HG03159 (cell line): Measurements from ENCODE around the gene EMP2.

Source experiments
- ATAC-seq: cut with Tn5 transposase; IDR thresholded peaks from one replicate; pipeline ENCODE4 v1.9.1; 2021; ENCODE audit warnings: mild to moderate bottlenecking, moderate library complexity; ENCODE audit not compliant: unreplicated experiment

EMP2 gene

DNA sequence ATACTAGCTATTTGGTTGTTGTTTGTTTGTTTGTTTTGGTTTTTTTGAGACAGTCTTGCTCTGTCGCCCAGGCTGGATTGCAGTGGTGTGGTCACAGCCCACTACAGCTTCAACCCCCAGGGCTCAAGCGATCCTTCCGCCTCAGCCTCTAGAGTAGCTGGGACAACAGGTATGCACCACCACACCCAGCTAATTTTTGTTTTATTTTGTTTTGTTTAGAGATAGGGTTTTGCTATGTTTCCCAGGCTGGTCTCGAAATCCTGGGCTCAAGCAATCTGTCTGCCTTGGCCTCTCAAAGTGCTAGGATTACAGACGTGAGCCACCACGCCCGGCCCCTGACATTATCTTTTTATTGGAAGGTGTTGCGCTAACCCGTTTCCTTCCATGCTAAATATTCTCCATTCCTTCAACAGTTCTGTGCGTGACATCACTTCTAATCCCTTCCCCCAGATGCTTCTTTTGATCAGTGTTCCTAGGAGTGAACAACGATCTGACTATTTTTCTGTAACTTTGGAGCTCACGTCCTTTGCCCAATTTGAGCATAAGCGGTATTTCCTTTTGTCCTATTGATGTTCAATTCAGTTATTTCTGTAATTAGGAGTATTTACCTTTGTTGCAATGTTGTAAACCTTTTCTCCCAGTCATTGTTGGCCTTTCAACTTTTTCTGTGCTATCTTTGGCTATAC, 30.2 kb upstream of the EMP2 start:
- ATAC-seq = no peak

DNA sequence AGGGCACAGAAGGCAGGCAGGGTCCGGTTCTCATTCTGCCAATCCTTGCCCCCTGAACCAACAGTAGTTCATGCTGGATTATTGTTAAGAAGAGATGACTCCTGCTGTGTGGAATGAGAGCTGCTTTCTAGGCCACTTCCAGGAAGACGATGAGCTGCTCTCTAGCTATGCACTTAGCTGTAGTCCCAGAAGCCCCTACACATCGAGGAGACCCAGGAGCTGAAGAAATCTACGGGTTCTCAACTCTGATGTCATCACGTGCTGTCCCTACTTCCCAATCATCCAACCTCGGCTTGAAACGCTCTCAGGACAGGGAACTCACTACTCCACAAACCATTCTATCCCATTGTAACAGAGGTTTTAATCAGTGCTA, 29.0 kb upstream of the EMP2 start:
- ATAC-seq = no peak

DNA sequence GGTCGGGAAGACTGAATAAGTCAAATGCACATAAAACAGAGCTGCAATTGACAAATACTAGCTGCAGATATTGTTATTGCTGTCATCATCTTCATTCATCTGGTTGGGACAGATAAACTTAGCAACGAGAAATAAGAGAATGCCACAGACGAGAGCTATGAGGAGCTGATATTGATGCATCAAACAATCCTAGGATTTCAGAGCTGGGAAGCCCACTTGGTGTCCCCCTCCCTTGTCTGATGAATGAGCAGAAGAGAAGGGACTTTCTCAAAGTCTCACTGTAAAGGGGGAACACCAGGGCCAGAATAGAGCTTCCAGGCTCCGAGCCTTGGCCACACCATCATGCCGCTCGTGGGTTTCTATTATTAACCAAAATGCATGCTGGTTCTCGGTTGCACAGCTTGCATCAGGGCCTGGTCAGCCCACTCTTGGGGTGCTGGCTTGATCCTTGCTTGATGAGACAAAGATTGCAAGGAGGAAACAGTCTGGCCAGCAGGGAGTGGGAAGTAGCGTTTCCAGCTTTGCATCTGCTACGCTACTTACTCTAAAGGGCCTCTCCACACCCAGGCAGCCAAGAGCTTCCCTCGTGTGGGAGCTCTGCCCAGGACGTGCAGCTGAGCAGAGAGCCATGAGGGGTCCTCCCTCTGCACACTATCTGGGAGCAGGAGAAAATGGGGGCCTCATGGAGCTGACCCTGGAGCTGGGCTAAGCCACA, 28.4 kb upstream of the EMP2 start:
- no peak for ATAC-seq

DNA sequence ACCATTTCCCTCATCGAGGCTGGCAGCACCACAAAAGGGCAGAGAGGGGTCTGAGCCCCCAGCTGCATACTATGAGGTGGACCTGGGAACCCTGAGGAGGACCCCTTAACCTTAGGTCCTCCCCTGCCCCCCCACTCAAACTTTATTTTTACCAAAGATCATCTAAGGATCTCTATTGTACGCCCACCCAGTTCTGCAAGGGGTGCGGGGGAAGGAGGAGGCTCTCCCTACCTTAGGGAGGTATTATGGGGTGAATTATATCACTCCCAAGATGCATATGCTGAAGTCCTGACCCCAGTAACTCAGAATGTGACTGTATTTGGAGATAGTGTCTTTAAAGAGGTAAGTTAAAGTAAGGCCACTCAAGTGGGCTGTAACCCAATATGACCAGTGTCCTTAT, 26.8 kb upstream of the EMP2 start:
- ATAC-seq = no peak

- no peak for ATAC-seq
Observed at GRCh38 chr16:10606607-10607006, 26.2 kb upstream of the EMP2 start.

DNA sequence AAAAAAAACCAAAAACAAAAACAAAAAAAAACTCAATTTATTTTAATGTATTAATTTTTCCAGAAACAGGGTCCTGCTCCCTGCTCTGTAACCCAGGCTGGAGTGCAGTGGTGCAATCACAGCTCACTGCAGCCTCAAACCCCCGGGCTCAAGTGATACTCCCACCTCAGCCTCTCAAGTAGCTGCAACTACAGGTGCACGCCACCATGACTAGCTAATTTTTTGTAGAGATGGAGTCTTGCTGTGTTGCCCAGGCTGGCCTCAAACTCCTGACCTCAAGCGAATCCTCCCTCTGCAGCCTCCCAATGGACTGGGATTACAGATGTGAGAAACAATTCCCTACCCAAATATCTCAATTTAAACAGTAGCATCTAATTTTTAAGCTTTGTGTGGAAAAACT, 25.2 kb upstream of the EMP2 start:
- no peak for ATAC-seq

DNA sequence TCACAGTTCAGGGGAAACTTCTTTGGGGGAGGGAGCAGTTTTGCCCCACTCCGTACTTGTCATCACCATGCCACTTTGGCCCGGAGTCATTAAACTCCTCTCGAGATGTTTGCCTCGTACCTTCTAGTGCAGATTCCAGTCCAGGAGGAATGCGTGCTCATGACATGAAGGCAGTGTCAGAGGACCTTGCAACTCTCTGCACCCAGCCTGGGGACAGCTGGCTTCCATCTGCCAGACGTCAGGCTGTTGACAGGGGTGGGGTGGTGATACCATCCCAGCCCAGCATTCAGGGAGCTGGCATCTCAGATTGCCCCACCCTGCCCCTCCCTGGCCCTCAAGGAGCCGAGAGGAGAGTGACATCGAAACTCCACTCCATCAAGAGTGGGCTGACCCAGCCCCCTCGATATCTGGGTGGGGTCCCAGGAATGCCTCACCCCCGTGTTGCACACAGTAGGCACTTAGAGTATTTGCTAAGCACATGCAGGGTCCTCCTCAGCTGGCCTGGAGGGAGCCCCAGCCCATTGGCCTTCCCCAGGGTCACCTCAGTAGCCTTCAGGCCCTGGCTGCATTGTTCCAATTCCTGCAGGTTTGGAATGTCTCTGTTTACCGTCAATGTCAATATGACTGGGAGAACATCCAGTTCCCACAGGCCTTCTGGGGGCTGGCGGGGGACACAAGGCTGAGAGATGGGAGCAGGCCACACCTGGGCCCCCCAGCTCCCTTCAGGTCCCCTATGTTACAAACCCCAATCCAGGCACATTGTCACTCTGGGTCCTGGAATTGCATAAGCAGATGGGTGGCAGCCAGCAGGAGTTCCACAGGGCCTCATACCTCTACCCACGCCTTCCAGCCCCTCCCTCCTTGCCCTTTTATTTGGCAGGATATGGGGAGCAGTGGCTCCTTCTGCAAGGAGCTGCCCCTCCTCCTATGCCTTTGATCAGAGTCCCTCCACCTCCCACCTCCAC, 21.3 kb upstream of the EMP2 start:
- ATAC-seq = no peak

GRCh38 chr16:10600782-10601443, 20.5 kb upstream of the EMP2 start:
- ATAC-seq = no peak

DNA sequence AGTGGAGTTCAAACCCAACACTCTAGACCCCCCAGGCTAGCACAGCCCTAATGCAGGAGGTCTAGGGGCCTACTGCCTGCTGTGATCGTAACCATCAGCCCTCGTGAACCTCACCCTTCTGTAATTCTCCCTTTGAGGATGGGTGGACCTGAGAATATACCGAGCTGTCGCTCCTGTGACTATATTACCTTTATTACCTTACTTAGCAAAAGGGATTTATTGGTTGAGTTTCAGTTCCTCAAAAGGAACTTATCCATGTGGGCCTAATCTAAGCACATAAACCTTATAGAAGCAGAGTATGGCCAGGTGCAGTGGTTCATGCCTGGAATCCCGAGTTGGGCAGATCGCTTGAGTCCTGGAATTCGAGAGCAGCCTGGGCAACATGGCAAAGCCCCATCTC, 19.2 kb upstream of the EMP2 start:
- no peak for ATAC-seq

GRCh38 chr16:10598157-10598556, 17.8 kb upstream of the EMP2 start:
- ATAC-seq = no peak

GRCh38 chr16:10597187-10597601, 16.8 kb upstream of the EMP2 start:
- no peak for ATAC-seq

- ATAC-seq = no peak
Observed at GRCh38 chr16:10594312-10594950, 14.0 kb upstream of the EMP2 start.

GRCh38 chr16:10592611-10593010, 12.2 kb upstream of the EMP2 start:
- no peak for ATAC-seq

DNA sequence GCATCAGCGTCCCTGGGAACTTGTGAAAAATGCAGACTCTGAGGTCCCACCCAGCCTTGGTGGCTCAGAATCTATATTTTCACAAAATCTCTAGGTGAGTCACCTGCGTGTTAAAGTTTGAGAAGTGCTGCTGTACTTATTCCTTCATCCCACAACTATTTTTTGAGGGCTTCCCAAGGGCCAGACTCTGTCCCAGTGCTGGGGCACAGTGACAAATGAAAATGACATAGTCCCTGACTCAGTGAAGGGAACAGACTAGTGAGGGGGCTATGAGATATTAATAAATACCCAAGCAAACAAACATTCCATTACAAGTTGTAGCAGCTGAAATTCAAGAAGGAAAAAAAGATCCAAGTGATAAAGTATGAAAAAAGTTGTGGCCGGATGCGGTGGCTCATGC, 9.9 kb upstream of the EMP2 start:
- ATAC-seq = no peak

- no peak for ATAC-seq
Observed at GRCh38 chr16:10589109-10589508, 8.7 kb upstream of the EMP2 start.

GRCh38 chr16:10587622-10588021, 7.2 kb upstream of the EMP2 start:
- no peak for ATAC-seq

GRCh38 chr16:10584981-10585438, 4.6 kb upstream of the EMP2 start:
- ATAC-seq = no peak

DNA sequence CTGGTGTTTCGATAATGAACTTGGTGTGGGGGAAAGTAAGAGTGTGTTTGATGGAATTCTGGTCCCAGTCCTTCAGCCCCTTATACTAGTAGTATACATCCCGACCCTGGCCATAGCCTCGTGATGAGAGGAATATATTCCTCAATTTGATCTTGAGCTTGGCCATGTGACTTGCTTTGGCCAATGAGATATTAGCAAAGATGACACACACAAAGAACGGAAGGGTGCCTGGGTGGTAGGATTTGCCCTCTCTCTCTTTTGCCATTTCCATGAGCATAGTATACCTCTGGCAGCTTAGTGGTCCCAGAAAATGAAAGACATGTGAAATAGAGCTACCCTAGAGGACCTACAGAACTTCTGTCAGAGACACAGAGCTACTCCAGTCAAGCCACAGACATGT, 2.9 kb upstream of the EMP2 start:
- no peak for ATAC-seq

- no peak for ATAC-seq
Observed at GRCh38 chr16:10581507-10581906, 1.1 kb upstream of the EMP2 start.

- no peak for ATAC-seq
Observed at GRCh38 chr16:10580883-10581247, 467 bp upstream of the EMP2 start.

DNA sequence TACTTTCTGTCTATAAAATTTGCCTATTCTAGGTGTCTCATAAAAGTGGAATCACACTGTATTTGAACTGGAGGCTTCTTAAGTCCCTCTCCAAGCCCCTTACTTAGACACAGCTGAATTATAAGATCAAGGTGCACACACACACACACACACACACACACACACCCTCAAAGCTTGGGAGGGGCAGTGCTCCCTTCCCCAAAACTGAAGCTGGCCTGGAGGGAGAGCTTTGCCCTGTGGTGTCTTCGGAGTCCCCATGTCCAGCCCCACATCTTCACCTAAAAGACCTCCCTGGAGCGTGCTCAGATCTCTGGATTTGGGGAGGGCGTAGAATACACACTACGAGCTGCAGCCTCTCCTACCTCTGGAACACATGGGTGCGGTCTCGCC, 828 bp downstream of the EMP2 start:
- ATAC-seq = no peak
